ENCODE results near the gene HOXA9. TPM values are rescaled to one million over a fixed set of nuclear protein-coding genes. Genes with fewer than 3 reads are reported as not detected.

The HOXA9 gene
- polyA plus RNA-seq, 2 of the 4 experiments (the other 2 are of a cell fraction): 1.4 TPM

DNA sequence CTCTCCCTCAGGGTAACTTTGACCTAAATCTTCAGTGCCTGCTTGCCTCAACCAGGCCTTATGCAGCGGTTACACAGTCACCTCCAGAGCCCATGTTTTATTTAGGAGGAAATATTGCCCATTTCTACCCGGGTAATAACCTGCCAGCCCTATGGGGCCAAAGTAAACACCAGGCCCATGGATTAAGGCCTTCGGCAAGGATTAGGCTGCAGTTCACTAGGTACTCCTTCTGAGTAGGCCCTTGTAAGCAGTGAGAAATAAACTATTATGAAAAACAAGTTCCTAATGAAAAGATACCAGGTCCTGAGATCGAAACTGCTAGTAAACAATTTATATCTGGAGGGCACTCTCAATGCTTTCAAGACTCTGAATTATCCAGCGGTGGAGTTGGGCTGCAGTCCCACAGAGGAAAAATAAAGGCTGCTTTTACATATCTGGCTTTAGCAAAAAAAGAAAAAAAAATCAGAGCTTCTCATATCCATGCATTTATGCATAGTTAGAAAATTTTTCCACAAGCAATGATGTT, 12.5 kb upstream of the HOXA9 start:
- H3K9me3 ChIP-seq: no peaks in the 10 kb centered on the region
- no peak overlapping the region for H3K4me3 ChIP-seq
- no peak overlapping the region for H3K4me2 ChIP-seq
- WGBS (ENCODE audit: missing lambda C conversion rate): 78% methylated on average over 5 of the region's 5 CpGs
- FAIRE-seq: no peak
- DNase-seq (ENCODE audit: low read depth in 1 of 2, low spot score in 1 of 2): no peak
- no peak for ATAC-seq
- ChIA-PET CTCF (interaction anchor here (1.0 to 3.4 kb wide), 7 partner anchors 8 to 1285 kb away, joined by 3 to 33 read pairs (median 14); no protein-coding TSS in a partner anchor), POLR2A (no interaction called here)
- H3K4me1 ChIP-seq: peaks cover 13% of the 10 kb centered on the region
- H3K27ac ChIP-seq: no peak overlapping the region
- TF ChIP-seq ZFP36 (IDR thresholded peaks at IDR 0.05; ENCODE audit: borderline replicate concordance, partially characterized antibody) (no peak), MAZ (IDR thresholded peaks at IDR 0.05; ENCODE audit: borderline replicate concordance, low read depth, low read length) (no peak), FOSB (CRISPR knock-in tag; IDR thresholded peaks at IDR 0.05) (no peak), JUNB (IDR thresholded peaks at IDR 0.05) (no peak), TP53 (CRISPR knock-in tag; IDR thresholded peaks at IDR 0.05) (no peak), SMC3 (IDR thresholded peaks at IDR 0.05) (no peak), ZNF302 (CRISPR knock-in tag; IDR thresholded peaks at IDR 0.05) (no peak), POLR2A (IDR thresholded peaks at IDR 0.05; ENCODE audit: low read length) (no peak), SREBF2 (IDR thresholded peaks at IDR 0.05) (no peak), CBX8 (IDR thresholded peaks at IDR 0.05) (no peak), RFX5 (IDR thresholded peaks at IDR 0.05) (no peak), JUN (IDR thresholded peaks at IDR 0.05) (no peak), BHLHE40 (IDR thresholded peaks at IDR 0.05; ENCODE audit: low read depth, low read length) (no peak), MAFK (IDR thresholded peaks at IDR 0.05; ENCODE audit: partially characterized antibody) (no peak)
- TF ChIP-seq, protein P1, sequence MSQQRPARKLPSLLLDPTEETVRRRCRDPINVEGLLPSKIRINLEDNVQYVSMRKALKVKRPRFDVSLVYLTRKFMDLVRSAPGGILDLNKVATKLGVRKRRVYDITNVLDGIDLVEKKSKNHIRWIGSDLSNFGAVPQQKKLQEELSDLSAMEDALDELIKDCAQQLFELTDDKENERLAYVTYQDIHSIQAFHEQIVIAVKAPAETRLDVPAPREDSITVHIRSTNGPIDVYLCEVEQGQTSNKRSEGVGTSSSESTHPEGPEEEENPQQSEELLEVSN (IDR thresholded peaks at IDR 0.05; ENCODE audit: borderline replicate concordance, low read depth): no peak
- TF ChIP-seq, protein P2, sequence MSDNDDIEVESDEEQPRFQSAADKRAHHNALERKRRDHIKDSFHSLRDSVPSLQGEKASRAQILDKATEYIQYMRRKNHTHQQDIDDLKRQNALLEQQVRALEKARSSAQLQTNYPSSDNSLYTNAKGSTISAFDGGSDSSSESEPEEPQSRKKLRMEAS (IDR thresholded peaks at IDR 0.05): no peak

GRCh38 chr7:27176962-27177794, 11.8 kb upstream of the HOXA9 start:
- ATAC-seq: no peak
- DNase-seq (ENCODE audit: low read depth in 1 of 2, low spot score in 1 of 2): no peak
- Histone ChIP-seq H3K4me1 (peaks cover 13% of the 10 kb centered on the region), H3K9me3 (no peaks in the 10 kb centered on the region), H3K4me3 (no peak overlapping the region), H3K27ac (no peak overlapping the region), H3K4me2 (no peak overlapping the region)
- ChIA-PET CTCF (interaction anchor here (1.0 to 3.4 kb wide), 8 partner anchors 8 to 1284 kb away, joined by 3 to 33 read pairs (median 6); no protein-coding TSS in a partner anchor), POLR2A (no interaction called here)
- 77% methylated on average over 22 of the region's 22 CpGs for WGBS (ENCODE audit: missing lambda C conversion rate)
- FAIRE-seq: no peak
- TF ChIP-seq RAD21 (conservative IDR thresholded peaks at IDR 0.05 in 1 of 2, IDR thresholded peaks at IDR 0.05 in 1 of 2): no peak
- no peak for TF ChIP-seq HOXB5 (CRISPR knock-in tag; IDR thresholded peaks at IDR 0.05)
- TF ChIP-seq, protein P3, sequence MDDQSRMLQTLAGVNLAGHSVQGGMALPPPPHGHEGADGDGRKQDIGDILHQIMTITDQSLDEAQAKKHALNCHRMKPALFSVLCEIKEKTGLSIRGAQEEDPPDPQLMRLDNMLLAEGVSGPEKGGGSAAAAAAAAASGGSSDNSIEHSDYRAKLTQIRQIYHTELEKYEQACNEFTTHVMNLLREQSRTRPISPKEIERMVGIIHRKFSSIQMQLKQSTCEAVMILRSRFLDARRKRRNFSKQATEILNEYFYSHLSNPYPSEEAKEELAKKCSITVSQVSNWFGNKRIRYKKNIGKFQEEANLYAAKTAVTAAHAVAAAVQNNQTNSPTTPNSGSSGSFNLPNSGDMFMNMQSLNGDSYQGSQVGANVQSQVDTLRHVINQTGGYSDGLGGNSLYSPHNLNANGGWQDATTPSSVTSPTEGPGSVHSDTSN (IDR thresholded peaks at IDR 0.05): no peak
- TF ChIP-seq GATA3 (IDR thresholded peaks at IDR 0.05; ENCODE audit: borderline replicate concordance): no peak
- TF ChIP-seq REST (IDR thresholded peaks at IDR 0.05): no peak
- TF ChIP-seq HMGXB4 (CRISPR knock-in tag; IDR thresholded peaks at IDR 0.05; ENCODE audit: borderline replicate concordance): no peak
- TF ChIP-seq, protein P4, sequence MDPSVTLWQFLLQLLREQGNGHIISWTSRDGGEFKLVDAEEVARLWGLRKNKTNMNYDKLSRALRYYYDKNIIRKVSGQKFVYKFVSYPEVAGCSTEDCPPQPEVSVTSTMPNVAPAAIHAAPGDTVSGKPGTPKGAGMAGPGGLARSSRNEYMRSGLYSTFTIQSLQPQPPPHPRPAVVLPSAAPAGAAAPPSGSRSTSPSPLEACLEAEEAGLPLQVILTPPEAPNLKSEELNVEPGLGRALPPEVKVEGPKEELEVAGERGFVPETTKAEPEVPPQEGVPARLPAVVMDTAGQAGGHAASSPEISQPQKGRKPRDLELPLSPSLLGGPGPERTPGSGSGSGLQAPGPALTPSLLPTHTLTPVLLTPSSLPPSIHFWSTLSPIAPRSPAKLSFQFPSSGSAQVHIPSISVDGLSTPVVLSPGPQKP (IDR thresholded peaks at IDR 0.05; ENCODE audit: low read depth, low read length): no peak
- TF ChIP-seq, protein P5, sequence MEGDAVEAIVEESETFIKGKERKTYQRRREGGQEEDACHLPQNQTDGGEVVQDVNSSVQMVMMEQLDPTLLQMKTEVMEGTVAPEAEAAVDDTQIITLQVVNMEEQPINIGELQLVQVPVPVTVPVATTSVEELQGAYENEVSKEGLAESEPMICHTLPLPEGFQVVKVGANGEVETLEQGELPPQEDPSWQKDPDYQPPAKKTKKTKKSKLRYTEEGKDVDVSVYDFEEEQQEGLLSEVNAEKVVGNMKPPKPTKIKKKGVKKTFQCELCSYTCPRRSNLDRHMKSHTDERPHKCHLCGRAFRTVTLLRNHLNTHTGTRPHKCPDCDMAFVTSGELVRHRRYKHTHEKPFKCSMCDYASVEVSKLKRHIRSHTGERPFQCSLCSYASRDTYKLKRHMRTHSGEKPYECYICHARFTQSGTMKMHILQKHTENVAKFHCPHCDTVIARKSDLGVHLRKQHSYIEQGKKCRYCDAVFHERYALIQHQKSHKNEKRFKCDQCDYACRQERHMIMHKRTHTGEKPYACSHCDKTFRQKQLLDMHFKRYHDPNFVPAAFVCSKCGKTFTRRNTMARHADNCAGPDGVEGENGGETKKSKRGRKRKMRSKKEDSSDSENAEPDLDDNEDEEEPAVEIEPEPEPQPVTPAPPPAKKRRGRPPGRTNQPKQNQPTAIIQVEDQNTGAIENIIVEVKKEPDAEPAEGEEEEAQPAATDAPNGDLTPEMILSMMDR (IDR thresholded peaks at IDR 0.05): no peak
- TF ChIP-seq RCOR1 (IDR thresholded peaks at IDR 0.05; ENCODE audit: low read depth, low read length): no peak
- no peak for TF ChIP-seq NPAS2 (CRISPR knock-in tag; IDR thresholded peaks at IDR 0.05; ENCODE audit: borderline replicate concordance)
- no peak for TF ChIP-seq FOXS1 (CRISPR knock-in tag; IDR thresholded peaks at IDR 0.05)

Measured in A549 (cell line).